Activated CD8-positive, alpha-beta T cell treated with anti-CD3 and anti-CD28 coated beads for 36 hours (primary cell): ENCODE results near the gene SMPD1. TPM values are rescaled to one million over a fixed set of nuclear protein-coding genes. Genes with fewer than 3 reads are reported as not detected.

Source experiments
- ATAC-seq: fragments of 200-7000 bp; cut with Tn5 transposase; one replicate; pipeline ENCODE4 v1.10.0; 2021; ENCODE audit warnings: mild to moderate bottlenecking, moderate library complexity
- CTCF ChIA-PET: fragments of 350-600 bp; sonication (Branson Sonifier 250); formaldehyde crosslinking; loops from one replicate; lab custom pipeline; 2021; ENCODE audit warnings: antibody characterized with exemption; lab: Charles Lee
- POLR2A ChIA-PET: fragments of 350-600 bp; sonication (Branson Sonifier 250); formaldehyde crosslinking; loops from one replicate; lab custom pipeline; 2021; ENCODE audit warnings: antibody characterized with exemption; lab: Charles Lee
- DNase-seq: peaks from one replicate; pipeline ENCODE4 v3.0.0-alpha.2; 2020
- H3K27ac Mint-ChIP-seq: one replicate; pipeline ENCODE4 v1.8.0; 2021; ENCODE audit warnings: mild to moderate bottlenecking, mixed read lengths
- H3K27me3 Mint-ChIP-seq: one replicate; pipeline ENCODE4 v1.8.0; 2021; ENCODE audit warnings: mixed read lengths
- H3K36me3 Mint-ChIP-seq: one replicate; pipeline ENCODE4 v1.8.0; 2021; ENCODE audit warnings: low read depth, mixed read lengths
- H3K4me1 Mint-ChIP-seq: one replicate; pipeline ENCODE4 v1.8.0; 2021; ENCODE audit warnings: low read depth, mixed read lengths
- H3K4me3 Mint-ChIP-seq: one replicate; pipeline ENCODE4 v1.8.0; 2021; ENCODE audit warnings: mild to moderate bottlenecking, moderate library complexity, mixed read lengths
- H3K9me3 Mint-ChIP-seq: one replicate; pipeline ENCODE4 v1.8.0; 2021; ENCODE audit warnings: mixed read lengths
- CTCF ChIP-seq: fragments of 200-600 bp; IDR thresholded peaks from one replicate; pipeline ENCODE4 v1.8.0; 2022; ENCODE audit warnings: antibody characterized with exemption, mild to moderate bottlenecking
- intact Hi-C: fragments of 100-400 bp; cut with micrococcal nuclease; formaldehyde crosslinking; loops from one replicate; pipeline ENCODE4 v1.10.0; 2022
- total RNA-seq, 2 experiments: library from RNA; stranded (reverse); gene quantifications; one replicate each; pipeline ENCODE4 v1.2.3, GENCODE V29; 2021

The SMPD1 gene
- total RNA-seq, 2 experiments from 2014 or later = 10.6 to 11.2 TPM

GRCh38 chr11:6431861-6432260 lies 41.6 kb downstream of the SMPD1 start:
- POLR2A ChIA-PET = no interaction called here

GRCh38 chr11:6433998-6434660 lies 43.9 kb downstream of the SMPD1 start:
- H3K4me1 Mint-ChIP-seq = peaks cover 3% of the 10 kb centered on the region
- no peak for TF ChIP-seq CTCF
- no peak overlapping the region for H3K27ac Mint-ChIP-seq
- DNase-seq = no peak
- no peaks in the 10 kb centered on the region for H3K9me3 Mint-ChIP-seq
- ATAC-seq = no peak
- intact Hi-C loops = no loop called here
- no peaks in the 10 kb centered on the region for H3K36me3 Mint-ChIP-seq
- ChIA-PET POLR2A (interaction anchor here (0.7 kb wide), 1 partner anchor 79 kb away, joined by 3 read pairs; no protein-coding TSS in a partner anchor), CTCF (interaction anchor here (1.5 to 3.9 kb wide), 3 partner anchors 9 to 80 kb away, joined by 3 to 15 read pairs (median 9); no protein-coding TSS in a partner anchor)
- H3K27me3 Mint-ChIP-seq = no peaks in the 10 kb centered on the region
- H3K4me3 Mint-ChIP-seq = no peak overlapping the region

More at GRCh38 chr11:6431861-6432260, 41.6 kb downstream of the SMPD1 start:
- H3K27me3 Mint-ChIP-seq = no peaks in the 10 kb centered on the region
- no peaks in the 10 kb centered on the region for H3K9me3 Mint-ChIP-seq
- no peak overlapping the region for H3K27ac Mint-ChIP-seq
- H3K4me3 Mint-ChIP-seq = no peak overlapping the region
- ATAC-seq (no peak), DNase-seq (no peak)
- no peaks in the 10 kb centered on the region for H3K36me3 Mint-ChIP-seq
- CTCF ChIA-PET = interaction anchor here (1.9 to 3.9 kb wide), 5 partner anchors 12 to 69 kb away, joined by 11 to 47 read pairs (median 15); no protein-coding TSS in a partner anchor
- TF ChIP-seq CTCF = no peak
- intact Hi-C loops = no loop called here
- peaks cover 3% of the 10 kb centered on the region for H3K4me1 Mint-ChIP-seq

- DNase-seq = no peak
- peaks cover 3% of the 10 kb centered on the region for H3K4me1 Mint-ChIP-seq
- no peaks in the 10 kb centered on the region for H3K36me3 Mint-ChIP-seq
- H3K9me3 Mint-ChIP-seq = no peaks in the 10 kb centered on the region
- no peak overlapping the region for H3K27ac Mint-ChIP-seq
- no peaks in the 10 kb centered on the region for H3K27me3 Mint-ChIP-seq
- intact Hi-C loops = no loop called here
- POLR2A ChIA-PET = interaction anchor here (0.8 to 1.0 kb wide), 2 partner anchors 19 to 27 kb away, joined by 3 read pairs; partner anchors contain the start of gene APBB1
- no peak overlapping the region for H3K4me3 Mint-ChIP-seq
- CTCF ChIA-PET = interaction anchor here (1.8 to 14.5 kb wide), 4 partner anchors 12 to 68 kb away, joined by 7 to 652 read pairs (median 11); no protein-coding TSS in a partner anchor
- TF ChIP-seq CTCF = no peak
- no peak for ATAC-seq
These were observed 47.1 kb downstream of the SMPD1 start for GRCh38 chr11:6437423-6437822.

GRCh38 chr11:6437993-6438392 lies 47.7 kb downstream of the SMPD1 start:
- CTCF ChIA-PET = interaction anchor here (1.4 to 14.5 kb wide), 7 partner anchors 8 to 68 kb away, joined by 3 to 652 read pairs (median 10); no protein-coding TSS in a partner anchor
- Mint-ChIP-seq H3K27me3 (no peaks in the 10 kb centered on the region), H3K4me3 (no peak overlapping the region), H3K9me3 (no peaks in the 10 kb centered on the region), H3K4me1 (peaks cover 3% of the 10 kb centered on the region), H3K36me3 (no peaks in the 10 kb centered on the region), H3K27ac (no peak overlapping the region)
- DNase-seq = no peak
- POLR2A ChIA-PET = interaction anchor here (0.8 kb wide), 1 partner anchor 28 kb away, joined by 3 read pairs; no protein-coding TSS in a partner anchor
- intact Hi-C loops = no loop called here
- no peak for TF ChIP-seq CTCF
- peak; percentile 28 for ATAC-seq
